Adrenal gland (tissue), 5 donors: ENCODE results near the gene PLRG1.

Experiments
- POLR2A ChIP-seq, 2 donors: fragments of 450-650 bp; IDR thresholded peaks; one replicate each; pipeline ENCODE4 v1.6.1; 2017; ENCODE audit warnings: antibody characterized with exemption in 2 of 2, mild to moderate bottlenecking in 2 of 2, moderate library complexity in 1 of 2
- TF ChIP-seq, protein P1 (sequence below), 6 experiments: fragments of 450-650 bp in 4 of 6; fragments of 200-600 bp in 2 of 6; sonication (generic) in 1 of 6; IDR thresholded peaks; 1 replicate in 5 of 6; 2 replicates in 1 of 6; pipeline versions ENCODE4 v1.5.1 to v1.8.0; 2016 to 2021; ENCODE audit warnings: antibody characterized with exemption in 6 of 6, mild to moderate bottlenecking in 2 of 6, moderate library complexity in 1 of 6
- donor health status: DM: no; HTN: no; CAD: no.

DNA sequence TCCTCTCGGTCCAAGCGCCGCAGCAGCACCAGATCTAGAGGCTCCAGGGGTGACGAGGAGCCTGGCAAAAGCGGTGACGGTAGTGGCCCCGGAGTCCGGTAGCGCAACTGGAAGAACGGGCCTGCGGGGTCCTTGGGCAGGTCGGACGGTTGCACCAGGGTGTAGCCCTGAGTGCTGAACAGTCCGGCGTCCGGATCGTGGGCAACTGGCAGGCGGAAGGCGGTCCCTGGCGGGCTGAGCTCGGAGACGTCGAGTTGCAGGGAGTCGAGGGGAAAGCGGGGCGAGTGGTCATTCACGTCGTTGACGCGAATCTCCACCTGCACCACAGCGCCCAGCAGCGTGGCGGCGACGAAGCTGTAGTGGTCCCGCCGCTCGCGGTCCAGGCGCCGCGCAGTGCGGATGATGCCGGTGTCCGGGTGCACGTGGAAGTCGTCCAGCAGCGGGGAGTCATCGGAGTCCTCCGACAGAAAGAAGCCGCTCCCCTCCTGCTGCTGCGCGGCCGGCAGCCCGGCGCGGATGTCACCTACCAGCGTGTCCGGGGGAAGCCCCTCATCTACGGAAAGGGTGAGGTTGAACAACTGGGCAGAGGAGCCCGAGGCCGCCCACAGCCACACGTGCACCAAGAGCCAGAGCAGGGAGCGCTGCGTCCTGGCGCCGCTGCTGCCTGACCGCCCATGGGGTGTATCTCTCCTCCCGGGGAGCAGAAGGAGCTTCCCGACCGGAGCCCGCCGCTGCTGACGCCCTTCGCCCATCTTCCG, 59.4 kb downstream of the PLRG1 start:
- no peak for TF ChIP-seq POLR2A (IDR thresholded peaks at IDR 0.05)
- TF ChIP-seq, protein P1, sequence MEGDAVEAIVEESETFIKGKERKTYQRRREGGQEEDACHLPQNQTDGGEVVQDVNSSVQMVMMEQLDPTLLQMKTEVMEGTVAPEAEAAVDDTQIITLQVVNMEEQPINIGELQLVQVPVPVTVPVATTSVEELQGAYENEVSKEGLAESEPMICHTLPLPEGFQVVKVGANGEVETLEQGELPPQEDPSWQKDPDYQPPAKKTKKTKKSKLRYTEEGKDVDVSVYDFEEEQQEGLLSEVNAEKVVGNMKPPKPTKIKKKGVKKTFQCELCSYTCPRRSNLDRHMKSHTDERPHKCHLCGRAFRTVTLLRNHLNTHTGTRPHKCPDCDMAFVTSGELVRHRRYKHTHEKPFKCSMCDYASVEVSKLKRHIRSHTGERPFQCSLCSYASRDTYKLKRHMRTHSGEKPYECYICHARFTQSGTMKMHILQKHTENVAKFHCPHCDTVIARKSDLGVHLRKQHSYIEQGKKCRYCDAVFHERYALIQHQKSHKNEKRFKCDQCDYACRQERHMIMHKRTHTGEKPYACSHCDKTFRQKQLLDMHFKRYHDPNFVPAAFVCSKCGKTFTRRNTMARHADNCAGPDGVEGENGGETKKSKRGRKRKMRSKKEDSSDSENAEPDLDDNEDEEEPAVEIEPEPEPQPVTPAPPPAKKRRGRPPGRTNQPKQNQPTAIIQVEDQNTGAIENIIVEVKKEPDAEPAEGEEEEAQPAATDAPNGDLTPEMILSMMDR (IDR thresholded peaks at IDR 0.05): no peak
